ENCODE measurements around the gene OSBPL9.

Gene OSBPL9

GRCh38 chr1:51716746-51717145 lies 99.9 kb downstream of the OSBPL9 start:
- Histone ChIP-seq H3K9ac (ENCODE audit: insufficient read length) (no peak overlapping the region), H3K9me3 (ENCODE audit: low read depth, low read length) (no peaks in the 10 kb centered on the region), H3K36me3 (ENCODE audit: insufficient read depth, low read length) (no peaks in the 10 kb centered on the region), H3K27ac (no peak overlapping the region), H3K4me3 (no peak overlapping the region)
- no peak for TF ChIP-seq EZH2 (IDR thresholded peaks at IDR 0.05)
- TF ChIP-seq FOXP2 (optimal IDR thresholded peaks at IDR 0.05; ENCODE audit: control extremely low read depth, extremely low read length, insufficient read depth): no peak
- no peak for TF ChIP-seq POLR2AphosphoS5 (IDR thresholded peaks at IDR 0.05; ENCODE audit: borderline replicate concordance, low read depth, low read length)
- no peak for DNase-seq (ENCODE audit: low read depth, low spot score)

GRCh38 chr1:51717842-51718241 lies 101.0 kb downstream of the OSBPL9 start:
- Histone ChIP-seq H3K27ac (no peak overlapping the region), H3K9ac (ENCODE audit: insufficient read length) (no peak overlapping the region), H3K4me3 (no peak overlapping the region), H3K36me3 (ENCODE audit: insufficient read depth, low read length) (no peaks in the 10 kb centered on the region), H3K9me3 (ENCODE audit: low read depth, low read length) (no peaks in the 10 kb centered on the region)
- no peak for DNase-seq (ENCODE audit: low read depth, low spot score)
- TF ChIP-seq EZH2 (IDR thresholded peaks at IDR 0.05) (no peak), POLR2AphosphoS5 (IDR thresholded peaks at IDR 0.05; ENCODE audit: borderline replicate concordance, low read depth, low read length) (no peak), FOXP2 (optimal IDR thresholded peaks at IDR 0.05; ENCODE audit: control extremely low read depth, extremely low read length, insufficient read depth) (no peak)

- Histone ChIP-seq H3K9me3 (ENCODE audit: low read depth, low read length) (no peaks in the 10 kb centered on the region), H3K36me3 (ENCODE audit: insufficient read depth, low read length) (no peaks in the 10 kb centered on the region), H3K9ac (ENCODE audit: insufficient read length) (no peak overlapping the region), H3K27ac (no peak overlapping the region), H3K4me3 (no peak overlapping the region)
- DNase-seq (ENCODE audit: low read depth, low spot score): no peak
- no peak for TF ChIP-seq EZH2 (IDR thresholded peaks at IDR 0.05)
- no peak for TF ChIP-seq FOXP2 (optimal IDR thresholded peaks at IDR 0.05; ENCODE audit: control extremely low read depth, extremely low read length, insufficient read depth)
- TF ChIP-seq POLR2AphosphoS5 (IDR thresholded peaks at IDR 0.05; ENCODE audit: borderline replicate concordance, low read depth, low read length): no peak
Measured at GRCh38 chr1:51719146-51719545, 102.3 kb downstream of the OSBPL9 start.

- no peak for TF ChIP-seq FOXP2 (optimal IDR thresholded peaks at IDR 0.05; ENCODE audit: control extremely low read depth, extremely low read length, insufficient read depth)
Measured at GRCh38 chr1:51724797-51725196, 107.9 kb downstream of the OSBPL9 start.

GRCh38 chr1:51726051-51726450 lies 109.2 kb downstream of the OSBPL9 start:
- no peak for TF ChIP-seq EZH2 (IDR thresholded peaks at IDR 0.05)
- H3K9ac ChIP-seq (ENCODE audit: insufficient read length): no peak overlapping the region
- no peaks in the 10 kb centered on the region for H3K9me3 ChIP-seq (ENCODE audit: low read depth, low read length)
- no peaks in the 10 kb centered on the region for H3K36me3 ChIP-seq (ENCODE audit: insufficient read depth, low read length)
- H3K4me3 ChIP-seq: no peak overlapping the region
- no peak for DNase-seq (ENCODE audit: low read depth, low spot score)
- H3K27ac ChIP-seq: no peak overlapping the region

More at GRCh38 chr1:51724797-51725196, 107.9 kb downstream of the OSBPL9 start:
- H3K4me3 ChIP-seq: no peak overlapping the region
- H3K36me3 ChIP-seq (ENCODE audit: insufficient read depth, low read length): no peaks in the 10 kb centered on the region
- H3K9ac ChIP-seq (ENCODE audit: insufficient read length): no peak overlapping the region
- no peak for DNase-seq (ENCODE audit: low read depth, low spot score)
- H3K27ac ChIP-seq: no peak overlapping the region
- no peaks in the 10 kb centered on the region for H3K9me3 ChIP-seq (ENCODE audit: low read depth, low read length)

- TF ChIP-seq EZH2 (IDR thresholded peaks at IDR 0.05) (no peak), POLR2AphosphoS5 (IDR thresholded peaks at IDR 0.05; ENCODE audit: borderline replicate concordance, low read depth, low read length) (no peak), FOXP2 (optimal IDR thresholded peaks at IDR 0.05; ENCODE audit: control extremely low read depth, extremely low read length, insufficient read depth) (no peak)
- no peak overlapping the region for H3K4me3 ChIP-seq
- no peak overlapping the region for H3K27ac ChIP-seq
- no peak for DNase-seq (ENCODE audit: low read depth, low spot score)
- H3K9ac ChIP-seq (ENCODE audit: insufficient read length): no peak overlapping the region
- H3K9me3 ChIP-seq (ENCODE audit: low read depth, low read length): no peaks in the 10 kb centered on the region
- H3K36me3 ChIP-seq (ENCODE audit: insufficient read depth, low read length): no peaks in the 10 kb centered on the region
Measured at GRCh38 chr1:51726544-51727225, 109.8 kb downstream of the OSBPL9 start.

- no peak overlapping the region for H3K9ac ChIP-seq (ENCODE audit: insufficient read length)
- H3K4me3 ChIP-seq: no peak overlapping the region
- TF ChIP-seq POLR2AphosphoS5 (IDR thresholded peaks at IDR 0.05; ENCODE audit: borderline replicate concordance, low read depth, low read length): no peak
- no peak for TF ChIP-seq EZH2 (IDR thresholded peaks at IDR 0.05)
- TF ChIP-seq FOXP2 (optimal IDR thresholded peaks at IDR 0.05; ENCODE audit: control extremely low read depth, extremely low read length, insufficient read depth): no peak
- H3K9me3 ChIP-seq (ENCODE audit: low read depth, low read length): no peaks in the 10 kb centered on the region
- no peak for DNase-seq (ENCODE audit: low read depth, low spot score)
- no peaks in the 10 kb centered on the region for H3K36me3 ChIP-seq (ENCODE audit: insufficient read depth, low read length)
- H3K27ac ChIP-seq: no peak overlapping the region
Measured at GRCh38 chr1:51727366-51727765, 110.5 kb downstream of the OSBPL9 start.

GRCh38 chr1:51728611-51729155 lies 111.8 kb downstream of the OSBPL9 start:
- H3K4me3 ChIP-seq: peak overlapping the region; percentile 86
- H3K36me3 ChIP-seq (ENCODE audit: insufficient read depth, low read length): no peaks in the 10 kb centered on the region
- no peaks in the 10 kb centered on the region for H3K9me3 ChIP-seq (ENCODE audit: low read depth, low read length)
- no peak for TF ChIP-seq EZH2 (IDR thresholded peaks at IDR 0.05)
- TF ChIP-seq FOXP2 (optimal IDR thresholded peaks at IDR 0.05; ENCODE audit: control extremely low read depth, extremely low read length, insufficient read depth): no peak
- TF ChIP-seq POLR2AphosphoS5 (IDR thresholded peaks at IDR 0.05; ENCODE audit: borderline replicate concordance, low read depth, low read length): no peak
- peak overlapping the region; percentile 67 for H3K9ac ChIP-seq (ENCODE audit: insufficient read length)
- H3K27ac ChIP-seq: no peak overlapping the region
- no peak for DNase-seq (ENCODE audit: low read depth, low spot score)
